Right ventricle myocardium superior (tissue), 1 donor: Measurements from ENCODE around the gene ZBTB7A. TPM values are rescaled to one million over a fixed set of nuclear protein-coding genes. Genes with fewer than 3 reads are reported as not detected.
A peak's percentile ranks its signal among the peaks of the same experiment; 100 is the strongest.

Experiments
- ATAC-seq: fragments of 200-7000 bp; cut with Tn5 transposase; one replicate; pipeline ENCODE4 v1.9.1; 2020; ENCODE audit warnings: mild to moderate bottlenecking; ENCODE audit not compliant: poor library complexity
- DNase-seq: peaks from one replicate; pipeline ENCODE4 v3.0.0-alpha.2; 2020
- intact Hi-C: fragments of 100-400 bp; cut with DNase I; formaldehyde crosslinking; loops from one replicate; pipeline ENCODE4 v1.11.2; 2022
- total RNA-seq: library from RNA; stranded (reverse); fragmentation: NEBNext Ultra II Directional; extraction: Animal tissue kit (Norgen Biotek cat#: 25700); gene quantifications from one replicate; pipeline ENCODE4 v1.2.1, GENCODE V29; 2021
- donor health status: DM: no; HTN: yes; CAD: no; lungs with severe emphysema.

Gene ZBTB7A
- total RNA-seq, 1 donor from 2014 or later, result 31.4 TPM

GRCh38 chr19:4075373-4075772, 8.7 kb upstream of the ZBTB7A start:
- intact Hi-C loops, result no loop called here
- DNase-seq (no peak), ATAC-seq (no peak)

DNA sequence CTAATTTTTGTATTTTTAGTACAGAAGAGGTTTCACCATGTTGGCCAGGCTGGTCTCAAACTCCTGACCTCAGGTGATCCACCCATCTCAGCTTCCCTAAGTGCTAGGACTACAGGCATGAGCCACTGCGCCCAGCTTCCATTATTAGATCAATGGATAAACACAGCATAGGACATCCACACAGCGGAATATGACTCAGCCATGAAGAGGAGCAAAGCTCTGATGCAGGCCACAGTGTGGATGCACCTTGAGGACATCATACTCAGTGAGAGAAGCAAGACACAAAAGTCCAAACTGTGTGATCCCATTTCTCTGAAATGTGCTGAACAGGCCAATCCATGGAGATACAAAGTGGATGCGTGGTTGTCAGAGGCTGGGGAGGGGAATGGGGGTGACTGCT, 4.9 kb upstream of the ZBTB7A start:
- DNase-seq (no peak), ATAC-seq (no peak)
- intact Hi-C loops, result no loop called here

DNA sequence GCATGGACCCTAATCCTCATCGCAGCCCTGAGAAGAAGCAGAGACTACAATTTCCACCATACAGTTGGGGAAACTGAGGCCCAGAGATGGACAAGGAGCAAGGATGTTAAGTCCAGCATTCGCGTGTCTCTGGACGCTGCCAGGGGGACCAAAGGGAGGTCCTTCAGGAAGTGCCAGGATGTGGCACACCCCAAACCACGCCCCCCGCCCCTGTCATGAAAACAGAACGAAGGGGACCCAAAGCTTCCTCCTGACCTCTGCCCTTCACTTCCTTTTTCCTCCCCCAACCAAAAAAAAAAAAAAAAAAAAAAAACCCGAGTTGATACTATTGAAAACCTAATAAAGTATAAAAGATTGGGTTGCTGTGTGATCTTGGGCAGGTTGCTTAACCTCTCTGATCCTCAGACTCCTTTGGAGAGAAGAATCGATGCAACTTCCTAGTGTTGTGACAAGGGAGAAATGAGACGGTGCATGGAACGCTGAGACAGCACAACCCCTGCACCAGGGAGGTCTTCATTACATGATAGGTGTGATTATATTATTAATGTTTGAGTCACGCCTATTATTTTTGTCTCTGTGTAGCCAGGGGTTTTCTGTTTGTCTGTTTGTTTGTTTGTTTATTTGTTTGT, 2.7 kb upstream of the ZBTB7A start:
- no peak for ATAC-seq
- intact Hi-C loops, result no loop called here
- DNase-seq, result peak; percentile 81

- intact Hi-C loops, result no loop called here
- ATAC-seq, result no peak
- DNase-seq, result no peak
These were observed 1.6 kb upstream of the ZBTB7A start for GRCh38 chr19:4068047-4068966.

DNA sequence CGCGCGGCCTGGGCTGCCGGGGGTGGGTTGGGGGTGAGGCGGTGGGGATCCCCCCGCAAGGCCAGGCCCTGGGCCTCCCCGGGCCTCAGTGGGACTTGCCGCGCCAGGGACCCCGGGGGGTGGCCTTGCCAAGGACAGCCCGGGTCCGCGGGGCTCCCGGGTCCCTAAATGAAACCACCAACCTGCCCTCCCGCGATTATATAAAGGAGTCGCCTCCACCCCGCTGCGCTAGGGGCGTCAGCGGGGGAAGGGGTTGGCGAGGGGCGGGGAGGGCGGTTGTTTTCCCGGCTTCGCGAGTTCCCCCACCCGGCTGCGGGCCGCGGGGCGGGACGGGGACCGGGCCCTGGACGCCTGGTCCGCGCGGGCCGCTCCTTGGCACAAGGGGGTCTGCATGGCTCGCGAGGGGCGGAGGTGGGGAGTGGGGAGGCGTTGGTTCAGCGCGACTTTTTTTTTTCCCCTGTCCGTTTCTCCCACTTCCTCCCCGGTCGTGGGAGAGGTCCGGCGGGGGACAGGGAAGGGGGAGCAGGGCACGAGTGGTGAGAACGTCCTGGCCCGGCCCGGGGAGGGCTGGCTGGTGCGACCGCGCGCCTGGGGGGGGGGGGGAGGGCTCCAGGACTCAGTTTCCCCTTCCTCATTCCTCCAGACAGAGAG, 822 bp upstream of the ZBTB7A start:
- ATAC-seq, result peak; percentile 1
- intact Hi-C loops, result no loop called here
- DNase-seq, result peak; percentile 69

DNA sequence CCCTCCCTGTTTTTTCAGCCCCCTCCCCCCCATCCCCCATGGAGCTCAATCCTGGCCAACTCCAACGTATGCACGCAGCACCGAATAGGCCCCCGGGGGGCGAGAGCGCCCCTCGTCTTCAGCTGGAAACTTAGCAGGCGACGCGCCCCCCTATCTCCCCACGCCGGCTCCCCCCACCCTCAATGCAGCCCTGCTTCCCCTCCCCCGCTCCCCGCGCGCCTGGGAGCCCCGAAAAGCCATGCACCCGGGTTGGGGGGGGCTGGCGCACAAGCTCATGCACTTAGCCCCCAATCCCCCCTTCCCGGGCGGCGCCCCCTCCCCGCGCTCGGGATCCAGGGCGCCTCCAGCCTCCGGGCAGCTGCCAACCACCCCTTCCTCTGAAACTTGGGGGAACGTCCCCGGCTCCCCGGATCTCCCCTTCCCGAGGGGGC, 508 bp downstream of the ZBTB7A start:
- intact Hi-C loops, result no loop called here
- no peak for ATAC-seq
- DNase-seq, result no peak

DNA sequence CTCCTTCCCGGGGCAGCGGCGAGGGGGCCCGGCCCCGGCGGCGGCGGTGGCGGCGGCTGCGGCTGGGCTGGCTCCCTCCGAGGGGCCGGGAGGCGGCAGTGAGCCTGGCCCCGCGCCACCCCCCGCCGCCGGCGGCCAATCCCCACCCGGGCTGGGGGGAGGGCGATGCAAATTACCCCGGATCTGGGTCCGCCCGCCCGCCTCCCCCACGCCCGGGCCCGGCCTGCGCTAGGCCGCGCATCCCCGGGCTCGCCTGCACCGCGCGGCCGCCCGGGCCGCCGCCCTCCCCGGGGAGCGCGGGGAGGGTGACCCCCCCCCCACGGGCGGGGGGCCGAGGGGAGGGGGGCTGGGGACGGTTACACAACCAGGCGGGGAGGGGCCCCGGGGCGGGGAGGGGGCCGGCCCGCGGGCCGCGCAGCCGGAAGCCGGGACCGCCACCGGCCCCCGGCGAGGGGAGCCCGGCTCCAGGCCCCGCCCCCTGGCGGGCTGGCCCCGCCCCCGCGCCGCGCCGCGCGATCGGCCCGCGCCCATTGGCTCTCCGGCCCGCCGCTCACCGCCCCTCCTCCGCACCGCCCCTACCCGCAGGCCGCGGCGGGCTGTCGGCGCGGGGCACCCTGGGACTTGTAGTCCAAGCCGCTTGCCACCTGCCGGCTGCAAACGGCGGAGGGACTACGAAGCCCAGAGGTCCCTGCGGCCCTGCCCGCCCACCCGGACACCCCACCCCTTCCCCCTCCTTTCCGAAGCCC, 1.1 kb downstream of the ZBTB7A start:
- intact Hi-C loops, result no loop called here
- peak; percentile 79 for ATAC-seq
- DNase-seq, result peak; percentile 98

GRCh38 chr19:4064496-4065260, 2.0 kb downstream of the ZBTB7A start:
- intact Hi-C loops, result loop anchor here (5.0 kb wide), 1 partner anchor 47 kb away; no protein-coding TSS in a partner anchor
- ATAC-seq (no peak), DNase-seq (peak; percentile 72)

DNA sequence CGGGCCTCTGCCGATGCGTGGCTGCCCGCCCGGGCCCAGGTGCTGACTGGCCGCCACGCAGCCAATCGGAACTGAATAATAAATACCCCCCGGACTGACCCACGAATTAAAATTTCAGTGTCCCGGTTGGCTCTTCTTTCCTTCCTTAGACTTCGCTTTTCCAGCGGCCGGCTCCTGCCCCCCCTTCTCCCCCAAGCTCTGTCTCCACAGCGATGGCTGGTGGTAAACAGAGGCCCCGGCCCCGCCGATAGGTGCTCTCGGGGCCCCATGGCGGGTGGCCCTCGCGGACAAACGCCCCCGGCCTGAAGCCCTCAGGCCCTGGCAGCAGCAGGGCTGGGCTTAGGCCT, 2.6 kb downstream of the ZBTB7A start:
- no peak for ATAC-seq
- DNase-seq, result no peak
- intact Hi-C loops, result loop anchor here (5.0 kb wide), 1 partner anchor 47 kb away; no protein-coding TSS in a partner anchor

GRCh38 chr19:4063369-4064148, 3.1 kb downstream of the ZBTB7A start:
- intact Hi-C loops, result loop anchor here (5.0 kb wide), 1 partner anchor 46 kb away; no protein-coding TSS in a partner anchor
- DNase-seq (no peak), ATAC-seq (no peak)

DNA sequence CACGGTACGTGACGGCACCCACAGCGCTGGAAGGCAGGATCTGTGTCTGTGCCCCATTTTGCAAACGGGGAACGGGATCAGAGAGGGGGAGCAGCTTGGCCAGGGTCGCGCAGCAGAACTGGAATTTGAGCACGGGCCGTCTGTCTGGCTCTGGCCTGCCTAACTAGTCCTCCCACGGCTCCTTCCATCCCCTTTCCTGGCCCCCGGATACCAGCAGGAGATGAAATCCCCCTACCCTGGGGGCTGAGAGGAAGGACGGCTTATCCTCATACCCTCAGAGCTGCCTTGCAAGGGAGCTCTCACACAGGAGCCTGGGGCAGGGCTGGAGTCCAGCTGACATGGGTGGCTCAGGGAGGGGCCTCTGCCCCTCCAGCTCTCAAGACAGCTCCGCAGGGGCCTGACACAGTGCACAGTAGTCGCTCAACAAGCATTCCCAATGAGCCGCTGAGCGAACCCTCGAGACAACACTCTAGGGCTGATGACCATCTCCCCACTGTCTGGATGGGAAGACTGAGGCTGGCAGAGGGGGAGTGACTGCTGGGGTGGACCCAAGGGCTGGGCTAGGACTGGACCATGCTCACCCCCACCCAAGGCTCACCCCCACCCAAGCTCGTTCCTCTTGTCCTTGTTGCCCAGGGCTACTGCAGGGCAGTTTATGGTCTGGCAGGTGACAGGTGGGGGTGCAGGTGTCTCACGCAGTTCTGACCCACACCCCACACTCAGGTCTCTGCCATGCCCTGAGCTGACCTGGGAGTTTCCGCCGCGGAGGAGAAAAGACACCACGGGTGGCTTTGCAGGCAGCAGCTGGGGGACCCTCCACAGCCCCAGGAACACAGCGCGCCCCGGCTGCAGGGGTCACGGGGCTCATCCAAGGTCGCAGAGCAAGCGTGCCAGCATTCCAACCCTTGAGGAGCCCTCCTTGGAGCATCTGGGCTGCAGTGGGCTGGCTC, 4.0 kb downstream of the ZBTB7A start:
- no peak for ATAC-seq
- no peak for DNase-seq
- intact Hi-C loops, result loop anchor here (5.0 kb wide), 1 partner anchor 45 kb away; no protein-coding TSS in a partner anchor

DNA sequence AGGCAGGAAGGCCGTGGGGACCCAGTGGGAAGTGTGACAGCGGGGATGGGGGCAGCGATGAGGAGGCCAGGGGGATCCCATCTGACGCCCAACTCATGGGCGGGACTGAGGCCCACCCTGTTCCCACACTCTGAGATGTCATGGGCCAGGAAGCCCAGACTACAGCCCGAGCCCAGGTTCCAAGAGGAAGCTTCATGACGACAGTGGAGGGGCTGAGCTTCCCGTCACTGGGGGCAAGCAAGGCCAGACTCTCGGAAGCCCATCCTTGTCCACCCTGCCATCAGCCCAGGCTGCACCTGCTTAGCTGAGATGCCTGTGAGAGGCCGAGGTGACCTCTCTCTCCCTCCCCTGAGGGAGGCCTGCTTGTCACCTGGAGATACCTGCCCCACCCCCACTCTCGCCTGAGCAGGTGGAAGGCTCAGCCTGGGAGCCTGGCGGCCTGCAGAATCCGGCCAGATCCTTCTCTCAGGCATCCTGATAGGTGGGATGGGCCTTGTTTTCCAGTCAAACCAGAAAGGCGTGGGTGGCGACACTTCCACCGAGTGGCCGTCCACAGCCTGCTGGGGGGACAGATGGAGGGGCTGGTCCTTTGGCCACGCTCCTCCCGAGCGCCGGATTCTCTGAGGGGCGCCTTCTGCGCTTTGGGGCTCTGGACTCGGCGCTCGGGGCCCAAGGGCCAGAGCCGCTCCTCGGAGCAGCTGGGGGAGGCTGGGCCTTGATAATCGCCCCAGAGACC, 4.8 kb downstream of the ZBTB7A start:
- no peak for ATAC-seq
- intact Hi-C loops, result loop anchor here (5.0 kb wide), 1 partner anchor 45 kb away; no protein-coding TSS in a partner anchor
- DNase-seq, result no peak

GRCh38 chr19:4061178-4061682, 5.5 kb downstream of the ZBTB7A start:
- intact Hi-C loops, result loop anchor here (5.0 kb wide), 1 partner anchor 44 kb away; no protein-coding TSS in a partner anchor
- peak; percentile 91 for DNase-seq
- peak; percentile 28 for ATAC-seq

DNA sequence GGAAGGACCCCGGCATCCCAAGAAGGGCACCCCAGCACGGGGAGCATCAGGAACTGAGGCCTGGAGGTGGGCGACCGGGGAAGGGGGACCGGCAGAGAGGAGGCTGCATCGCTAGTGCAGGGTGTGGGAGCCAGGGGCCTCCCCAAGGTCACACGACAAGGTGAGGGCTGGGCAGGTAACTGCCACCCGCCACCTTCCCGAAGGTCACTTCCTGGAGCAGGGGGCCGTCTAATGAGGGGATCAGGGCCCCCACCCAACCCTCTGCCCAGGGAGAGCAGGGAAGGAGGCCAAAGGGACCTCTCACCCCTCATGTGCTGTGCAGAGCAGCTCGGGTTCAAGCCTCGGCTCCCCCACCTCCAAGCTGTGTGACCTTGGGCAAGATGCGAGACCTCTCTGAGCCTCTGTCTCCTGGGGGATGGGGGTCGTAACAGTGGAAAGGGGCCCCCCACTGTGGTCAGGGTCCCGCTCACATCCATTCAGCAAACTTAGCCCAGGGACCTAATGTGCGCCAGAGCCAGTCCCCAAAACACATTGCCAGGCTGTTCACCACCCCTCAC, 6.0 kb downstream of the ZBTB7A start:
- ATAC-seq (no peak), DNase-seq (no peak)
- intact Hi-C loops, result loop anchor here (5.0 kb wide), 1 partner anchor 43 kb away; no protein-coding TSS in a partner anchor
